Nephron progenitor cell (in vitro differentiated cells): ENCODE measurements around the gene GET4.

Experiments used
- DNase-seq: peaks from one replicate; pipeline ENCODE4 v3.0.0; 2021
- H3K27ac Mint-ChIP-seq: 2 replicates; pipeline ENCODE4 v1.8.0; 2021; ENCODE audit warnings: mild to moderate bottlenecking, moderate library complexity, mixed read lengths
- H3K27me3 Mint-ChIP-seq: 2 replicates; pipeline ENCODE4 v1.8.0; 2021; ENCODE audit warnings: mild to moderate bottlenecking, low read depth, mixed read lengths; ENCODE audit not compliant: poor library complexity
- H3K36me3 Mint-ChIP-seq: 2 replicates; pipeline ENCODE4 v1.8.0; 2021; ENCODE audit warnings: low read depth, mixed read lengths
- H3K4me1 Mint-ChIP-seq: 2 replicates; pipeline ENCODE4 v1.8.0; 2021; ENCODE audit warnings: mixed read lengths
- H3K4me3 Mint-ChIP-seq: 2 replicates; pipeline ENCODE4 v1.8.0; 2021; ENCODE audit warnings: mild to moderate bottlenecking, moderate library complexity, mixed read lengths
- H3K9me3 Mint-ChIP-seq: 2 replicates; pipeline ENCODE4 v1.8.0; 2021; ENCODE audit warnings: mild to moderate bottlenecking, moderate library complexity, mixed read lengths
- CTCF ChIP-seq: fragments of 200-600 bp; sonication (generic); IDR thresholded peaks from 2 replicates; pipeline ENCODE4 v1.5.0; 2021; ENCODE audit warnings: antibody characterized with exemption

The GET4 gene

GRCh38 chr7:931871-932650, 55.7 kb downstream of the GET4 start:
- Mint-ChIP-seq H3K4me1 (peaks cover 28% of the 10 kb centered on the region), H3K27ac (no peak overlapping the region), H3K27me3 (peaks cover 16% of the 10 kb centered on the region), H3K36me3 (no peaks in the 10 kb centered on the region), H3K9me3 (no peaks in the 10 kb centered on the region), H3K4me3 (no peak overlapping the region)
- no peak for TF ChIP-seq CTCF
- DNase-seq, result no peak

- Mint-ChIP-seq H3K4me1 (peaks cover 22% of the 10 kb centered on the region), H3K9me3 (no peaks in the 10 kb centered on the region), H3K36me3 (no peaks in the 10 kb centered on the region), H3K27ac (no peak overlapping the region), H3K4me3 (no peak overlapping the region), H3K27me3 (peaks cover 13% of the 10 kb centered on the region)
- no peak for DNase-seq
- TF ChIP-seq CTCF, result no peak
Observed at GRCh38 chr7:932651-932975, 56.3 kb downstream of the GET4 start.

GRCh38 chr7:934469-935163, 58.3 kb downstream of the GET4 start:
- H3K4me3 Mint-ChIP-seq, result no peak overlapping the region
- H3K27me3 Mint-ChIP-seq, result peaks cover 18% of the 10 kb centered on the region
- H3K36me3 Mint-ChIP-seq, result no peaks in the 10 kb centered on the region
- H3K4me1 Mint-ChIP-seq, result peaks cover 14% of the 10 kb centered on the region
- no peaks in the 10 kb centered on the region for H3K9me3 Mint-ChIP-seq
- no peak overlapping the region for H3K27ac Mint-ChIP-seq
- no peak for TF ChIP-seq CTCF
- no peak for DNase-seq

- TF ChIP-seq CTCF, result no peak
- H3K36me3 Mint-ChIP-seq, result peaks cover 5% of the 10 kb centered on the region
- H3K27ac Mint-ChIP-seq, result no peak overlapping the region
- H3K9me3 Mint-ChIP-seq, result peaks cover 7% of the 10 kb centered on the region
- no peak for DNase-seq
- H3K4me1 Mint-ChIP-seq, result peaks cover 14% of the 10 kb centered on the region
- H3K4me3 Mint-ChIP-seq, result no peak overlapping the region
- H3K27me3 Mint-ChIP-seq, result peaks cover 24% of the 10 kb centered on the region
Observed at GRCh38 chr7:935164-935873, 59.0 kb downstream of the GET4 start.

- TF ChIP-seq CTCF, result no peak
- H3K27ac Mint-ChIP-seq, result no peak overlapping the region
- peaks cover 9% of the 10 kb centered on the region for H3K36me3 Mint-ChIP-seq
- no peak overlapping the region for H3K4me3 Mint-ChIP-seq
- DNase-seq, result no peak
- H3K9me3 Mint-ChIP-seq, result peaks cover 13% of the 10 kb centered on the region
- H3K4me1 Mint-ChIP-seq, result peaks cover 14% of the 10 kb centered on the region
- peaks cover 29% of the 10 kb centered on the region for H3K27me3 Mint-ChIP-seq
Observed at GRCh38 chr7:935874-936385, 59.6 kb downstream of the GET4 start.
